Trophoblast cell (in vitro differentiated cells and primary cell): Measurements from ENCODE around the gene UHMK1.

ENCODE experiments used
- DNase-seq, 2 donors: peaks; one replicate each; pipeline ENCODE4 v3.0.0-alpha.2; 2016
- H2AFZ ChIP-seq: 2 replicates; pipeline ENCODE4 v1.6.1; 2013; ENCODE audit warnings: low read length, moderate library complexity, mild to moderate bottlenecking; ENCODE audit not compliant: insufficient read depth, poor library complexity
- H2AK5ac ChIP-seq: 2 replicates; pipeline ENCODE4 v1.6.1; 2013; ENCODE audit warnings: mild to moderate bottlenecking, low read length
- H2BK120ac ChIP-seq: 2 replicates; pipeline ENCODE4 v1.6.1; 2013; ENCODE audit warnings: low read length, mild to moderate bottlenecking, moderate library complexity; ENCODE audit not compliant: insufficient read depth, poor library complexity
- H2BK12ac ChIP-seq: 2 replicates; pipeline ENCODE4 v1.6.1; 2013; ENCODE audit warnings: mild to moderate bottlenecking, low read length, moderate library complexity
- H2BK5ac ChIP-seq: 2 replicates; pipeline ENCODE4 v1.6.1; 2013; ENCODE audit warnings: low read length, low read depth, moderate library complexity, mild to moderate bottlenecking; ENCODE audit not compliant: poor library complexity
- H3K14ac ChIP-seq: 2 replicates; pipeline ENCODE4 v1.6.1; 2013; ENCODE audit warnings: mild to moderate bottlenecking, low read length
- H3K18ac ChIP-seq: 2 replicates; pipeline ENCODE4 v1.6.1; 2013; ENCODE audit warnings: mild to moderate bottlenecking, low read length
- H3K23ac ChIP-seq: 2 replicates; pipeline ENCODE4 v1.6.1; 2013; ENCODE audit warnings: low read length
- H3K27ac ChIP-seq: 2 replicates; pipeline ENCODE4 v1.5.1; 2013; ENCODE audit warnings: low read depth, mild to moderate bottlenecking, inconsistent platforms, low read length, moderate library complexity
- H3K27me3 ChIP-seq: 2 replicates; pipeline ENCODE4 v1.6.1; 2013; ENCODE audit warnings: inconsistent platforms, mild to moderate bottlenecking, low read length, moderate library complexity; ENCODE audit not compliant: insufficient read depth
- H3K36me3 ChIP-seq, 2 experiments: 1 replicate in 1 of 2; 2 replicates in 1 of 2; pipeline ENCODE4 v1.6.1; 2013; ENCODE audit warnings: low read length in 2 of 2, mild to moderate bottlenecking in 2 of 2, moderate library complexity in 1 of 2; ENCODE audit not compliant: insufficient read depth in 2 of 2, control insufficient read depth in 1 of 2
- H3K4ac ChIP-seq: 2 replicates; pipeline ENCODE4 v1.6.1; 2013; ENCODE audit warnings: low read depth, mild to moderate bottlenecking, low read length, moderate library complexity
- H3K4me1 ChIP-seq, 2 experiments: 1 replicate in 1 of 2; 2 replicates in 1 of 2; pipeline ENCODE4 v1.6.1; 2013; ENCODE audit warnings: low read length in 2 of 2, mild to moderate bottlenecking in 2 of 2, moderate library complexity in 1 of 2; ENCODE audit not compliant: insufficient read depth in 2 of 2, control insufficient read depth in 1 of 2
- H3K4me2 ChIP-seq: 2 replicates; pipeline ENCODE4 v1.6.1; 2013; ENCODE audit warnings: inconsistent platforms, mild to moderate bottlenecking, low read length, moderate library complexity
- H3K4me3 ChIP-seq: 2 replicates; pipeline ENCODE4 v1.5.1; 2013; ENCODE audit warnings: mild to moderate bottlenecking, low read depth, low read length, inconsistent platforms
- H3K79me1 ChIP-seq: one replicate; pipeline ENCODE4 v1.6.1; 2013; ENCODE audit warnings: low read length
- H3K79me2 ChIP-seq: 2 replicates; pipeline ENCODE4 v1.6.1; 2013; ENCODE audit warnings: low read length, mild to moderate bottlenecking; ENCODE audit not compliant: control insufficient read depth, insufficient read depth, poor library complexity
- H3K9ac ChIP-seq: 2 replicates; pipeline ENCODE4 v1.6.1; 2013; ENCODE audit warnings: mild to moderate bottlenecking, low read length
- H3K9me3 ChIP-seq: 2 replicates; pipeline ENCODE4 v1.6.1; 2013; ENCODE audit warnings: low read depth, mild to moderate bottlenecking, control low read depth, inconsistent platforms, low read length; ENCODE audit not compliant: insufficient read depth
- H4K12ac ChIP-seq: 2 replicates; pipeline ENCODE4 v1.6.1; 2013; ENCODE audit warnings: low read depth, mild to moderate bottlenecking, low read length, moderate library complexity
- H4K8ac ChIP-seq: 2 replicates; pipeline ENCODE4 v1.6.1; 2013; ENCODE audit warnings: low read depth, mild to moderate bottlenecking, low read length, moderate library complexity
- H4K91ac ChIP-seq: one replicate; pipeline ENCODE4 v1.6.1; 2013; ENCODE audit warnings: low read depth, mild to moderate bottlenecking, low read length, moderate library complexity
- WGBS: extraction: QIAGEN DNeasy Blood & Tissue Kit; methylation state at CpG from one replicate; pipeline ENCODE4 v1.1.7; 2013; ENCODE audit warnings: missing lambda C conversion rate; ENCODE audit not compliant: insufficient read length, insufficient coverage; ENCODE audit errors: extremely low coverage; 5-methylcytosine and 5-hydroxymethylcytosine counted together

Gene UHMK1

DNA sequence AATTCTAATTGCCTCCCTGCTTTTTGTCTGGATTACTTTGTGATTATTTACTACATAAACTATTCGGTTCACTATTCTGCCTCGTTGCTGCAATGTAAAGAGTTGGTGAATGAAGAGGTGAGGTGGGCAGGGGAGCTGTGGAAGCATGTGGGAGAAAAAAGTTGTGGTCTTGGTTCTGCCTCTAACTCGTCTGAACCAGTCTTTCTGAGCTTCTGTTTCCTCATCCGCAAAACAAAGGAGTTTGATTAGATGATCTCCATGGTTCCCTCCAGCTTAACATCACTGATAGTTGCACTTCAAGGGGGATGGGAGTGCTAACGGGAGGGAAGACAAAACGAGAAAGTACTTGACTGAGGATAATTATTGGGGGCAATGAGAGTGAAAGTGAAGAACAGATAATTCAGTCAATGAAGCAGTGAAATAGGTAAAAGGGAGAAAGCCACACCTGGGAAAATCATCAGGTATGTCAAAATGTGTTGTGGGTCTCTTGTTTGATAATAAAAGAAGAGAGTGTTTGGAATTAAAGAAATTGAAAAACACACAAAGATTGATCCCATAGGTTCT lies 26.2 kb upstream of the UHMK1 start:
- DNase-seq, result no peak
- H3K23ac ChIP-seq, result no peak overlapping the region
- H3K9ac ChIP-seq, result no peak overlapping the region
- H2BK5ac ChIP-seq, result no peak overlapping the region
- no peak overlapping the region for H2BK12ac ChIP-seq
- H3K79me2 ChIP-seq, result no peaks in the 10 kb centered on the region
- H3K27ac ChIP-seq, result no peak overlapping the region
- H2AFZ ChIP-seq, result no peak overlapping the region
- no peaks in the 10 kb centered on the region for H3K27me3 ChIP-seq
- H3K9me3 ChIP-seq, result peaks cover 2% of the 10 kb centered on the region
- no peak overlapping the region for H3K18ac ChIP-seq
- no peak overlapping the region for H3K4me2 ChIP-seq
- H2BK120ac ChIP-seq, result no peak overlapping the region
- WGBS, result no CpG with 5 or more reads among the region's 6 CpGs
- no peak overlapping the region for H3K4me3 ChIP-seq
- no peaks in the 10 kb centered on the region for H3K4me1 ChIP-seq
- no peak overlapping the region for H3K4ac ChIP-seq
- no peak overlapping the region for H4K91ac ChIP-seq
- H4K12ac ChIP-seq, result no peak overlapping the region
- H3K79me1 ChIP-seq, result no peaks in the 10 kb centered on the region
- no peak overlapping the region for H4K8ac ChIP-seq
- H3K36me3 ChIP-seq, result no peaks in the 10 kb centered on the region
- H3K14ac ChIP-seq, result no peak overlapping the region
- H2AK5ac ChIP-seq, result no peak overlapping the region

- no peak overlapping the region for H2BK5ac ChIP-seq
- no peak overlapping the region for H2AK5ac ChIP-seq
- no peak overlapping the region for H3K4me2 ChIP-seq
- no peak overlapping the region for H3K18ac ChIP-seq
- no peak overlapping the region for H2BK120ac ChIP-seq
- H3K4me3 ChIP-seq, result no peak overlapping the region
- no peaks in the 10 kb centered on the region for H3K4me1 ChIP-seq
- no peak overlapping the region for H3K27ac ChIP-seq
- no peak overlapping the region for H2BK12ac ChIP-seq
- H4K8ac ChIP-seq, result no peak overlapping the region
- H4K91ac ChIP-seq, result no peak overlapping the region
- H3K14ac ChIP-seq, result no peak overlapping the region
- no peak overlapping the region for H3K23ac ChIP-seq
- DNase-seq, result no peak
- no peaks in the 10 kb centered on the region for H3K79me1 ChIP-seq
- no peak overlapping the region for H4K12ac ChIP-seq
- H3K9ac ChIP-seq, result no peak overlapping the region
- no CpG with 5 or more reads among the region's 2 CpGs for WGBS
- H3K79me2 ChIP-seq, result no peaks in the 10 kb centered on the region
- H2AFZ ChIP-seq, result no peak overlapping the region
- H3K27me3 ChIP-seq, result no peaks in the 10 kb centered on the region
- no peak overlapping the region for H3K4ac ChIP-seq
- H3K9me3 ChIP-seq, result no peaks in the 10 kb centered on the region
- no peaks in the 10 kb centered on the region for H3K36me3 ChIP-seq
Measured at GRCh38 chr1:162475089-162475488, 22.5 kb upstream of the UHMK1 start.

GRCh38 chr1:162475539-162476185 lies 22.0 kb upstream of the UHMK1 start:
- Histone ChIP-seq H3K23ac (no peak overlapping the region), H3K4me3 (no peak overlapping the region), H4K8ac (no peak overlapping the region), H2BK12ac (no peak overlapping the region), H3K4me2 (no peak overlapping the region), H3K4ac (no peak overlapping the region), H3K4me1 (no peaks in the 10 kb centered on the region), H3K27me3 (no peaks in the 10 kb centered on the region), H3K9ac (no peak overlapping the region), H2BK120ac (no peak overlapping the region), H3K36me3 (no peaks in the 10 kb centered on the region), H2AK5ac (no peak overlapping the region), H2BK5ac (no peak overlapping the region), H2AFZ (no peak overlapping the region), H4K12ac (no peak overlapping the region), H3K27ac (no peak overlapping the region), H3K9me3 (no peaks in the 10 kb centered on the region), H3K79me1 (no peaks in the 10 kb centered on the region), H3K79me2 (no peaks in the 10 kb centered on the region), H3K18ac (no peak overlapping the region), H3K14ac (no peak overlapping the region), H4K91ac (no peak overlapping the region)
- no peak for DNase-seq
- no CpG with 5 or more reads among the region's 6 CpGs for WGBS

DNA sequence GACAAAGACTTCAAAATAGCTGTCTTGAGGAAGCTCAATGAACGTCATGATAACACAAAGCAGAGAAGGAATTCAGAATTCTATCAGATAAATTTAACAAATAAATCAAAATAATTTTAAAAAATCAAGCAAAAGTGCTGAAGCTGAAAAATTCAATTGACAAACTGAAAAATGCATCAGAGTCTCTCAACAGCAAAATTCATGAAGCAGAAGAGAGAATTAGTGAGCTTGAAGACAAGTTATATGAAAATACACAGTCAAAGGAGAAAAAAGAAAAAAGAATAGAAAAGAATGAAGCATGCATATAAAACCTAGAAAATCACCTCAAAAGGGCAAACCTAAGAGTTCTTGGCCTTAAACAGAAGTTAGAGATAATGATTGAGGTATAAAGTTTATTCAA lies 21.0 kb upstream of the UHMK1 start:
- Histone ChIP-seq H4K91ac (no peak overlapping the region), H2AFZ (no peak overlapping the region), H4K8ac (no peak overlapping the region), H4K12ac (no peak overlapping the region), H3K27me3 (no peaks in the 10 kb centered on the region), H3K27ac (no peak overlapping the region), H2BK12ac (no peak overlapping the region), H3K4ac (no peak overlapping the region), H2AK5ac (no peak overlapping the region), H3K9me3 (no peaks in the 10 kb centered on the region), H3K14ac (no peak overlapping the region), H2BK5ac (no peak overlapping the region), H3K4me2 (no peak overlapping the region), H3K79me1 (no peaks in the 10 kb centered on the region), H3K4me1 (no peaks in the 10 kb centered on the region), H3K4me3 (no peak overlapping the region), H3K18ac (no peak overlapping the region), H3K9ac (no peak overlapping the region), H3K36me3 (no peaks in the 10 kb centered on the region), H3K23ac (no peak overlapping the region), H3K79me2 (no peaks in the 10 kb centered on the region), H2BK120ac (no peak overlapping the region)
- WGBS, result no CpG with 5 or more reads among the region's 1 CpG
- no peak for DNase-seq
